IMR-90 (cell line): ENCODE results near the gene STAG2. TPM values are rescaled to one million over a fixed set of nuclear protein-coding genes. Genes with fewer than 3 reads are reported as not detected.
A peak's percentile ranks its signal among the peaks of the same experiment; 100 is the strongest.

Source experiments
- ATAC-seq: fragments of 200-7000 bp; cut with Tn5 transposase; 2 replicates; pipeline ENCODE4 v1.9.1; 2020; ENCODE audit warnings: low read depth, mild to moderate bottlenecking, moderate library complexity
- BruUV-seq: library from RNA; stranded (reverse); fragments of 400-500 nt; replicated peaks from 2 replicates; lab custom pipeline; 2021; lab: Mats Ljungman, UMichigan
- CTCF ChIA-PET: fragments of 300-600 bp; formaldehyde crosslinking; extraction: SDS; loops from one replicate; lab custom pipeline; 2021; ENCODE audit warnings: antibody characterized with exemption; lab: Yijun Ruan, JAX
- POLR2A ChIA-PET: fragments of 300-600 bp; sonication (Branson Sonifier 250); formaldehyde crosslinking; loops from one replicate; lab custom pipeline; 2022; ENCODE audit warnings: antibody characterized with exemption; ENCODE audit not compliant: unreplicated experiment; lab: Charles Lee
- DNase-seq: peaks from one replicate; pipeline ENCODE4 v3.0.0; 2013
- H2AFZ ChIP-seq: replicated peaks from 2 replicates; pipeline ENCODE3; 2013; ENCODE audit warnings: low read length, mild to moderate bottlenecking; ENCODE audit not compliant: poor library complexity
- H2AK5ac ChIP-seq: 2 replicates; pipeline ENCODE4 v1.6.1; 2013; ENCODE audit warnings: low read depth, low read length, inconsistent platforms
- H2AK9ac ChIP-seq: replicated peaks from 2 replicates; pipeline ENCODE3; 2013; ENCODE audit warnings: mild to moderate bottlenecking, low read depth, low read length, moderate library complexity; ENCODE audit not compliant: poor library complexity
- H2BK120ac ChIP-seq: 2 replicates; pipeline ENCODE4 v1.6.1; 2013; ENCODE audit warnings: low read depth, low read length, inconsistent platforms
- H2BK15ac ChIP-seq: 3 replicates; pipeline ENCODE4 v1.6.1; 2013; ENCODE audit warnings: low read depth, low read length, inconsistent platforms
- H2BK20ac ChIP-seq: 2 replicates; pipeline ENCODE4 v1.6.1; 2013; ENCODE audit warnings: low read depth, mild to moderate bottlenecking, inconsistent platforms, low read length, moderate library complexity
- H2BK5ac ChIP-seq: 2 replicates; pipeline ENCODE4 v1.6.1; 2013; ENCODE audit warnings: mild to moderate bottlenecking, low read depth, low read length, inconsistent platforms; ENCODE audit not compliant: poor library complexity, severe bottlenecking
- H3K14ac ChIP-seq: replicated peaks from 2 replicates; pipeline ENCODE4 v1.6.1; 2013; ENCODE audit warnings: low read depth, low read length, inconsistent platforms
- H3K18ac ChIP-seq: 2 replicates; pipeline ENCODE4 v1.6.1; 2013; ENCODE audit warnings: low read depth, low read length, control low read depth
- H3K23ac ChIP-seq: 2 replicates; pipeline ENCODE4 v1.6.1; 2013; ENCODE audit warnings: low read depth, low read length, inconsistent platforms
- H3K27ac ChIP-seq: 2 replicates; pipeline ENCODE4 v1.5.1; 2013; ENCODE audit warnings: mild to moderate bottlenecking, control low read depth, low read length; ENCODE audit not compliant: insufficient read depth
- H3K27me3 ChIP-seq: 2 replicates; pipeline ENCODE4 v1.6.1; 2013; ENCODE audit warnings: low read length; ENCODE audit not compliant: control insufficient read depth, insufficient read depth
- H3K36me3 ChIP-seq: 2 replicates; pipeline ENCODE4 v1.6.1; 2013; ENCODE audit warnings: low read length, mixed read lengths; ENCODE audit not compliant: control insufficient read depth, insufficient read depth
- H3K4ac ChIP-seq: 2 replicates; pipeline ENCODE4 v1.6.1; 2013; ENCODE audit warnings: low read depth, low read length, inconsistent platforms
- H3K4me1 ChIP-seq: 2 replicates; pipeline ENCODE4 v1.6.1; 2013; ENCODE audit warnings: low read length, mixed read lengths; ENCODE audit not compliant: control insufficient read depth, insufficient read depth
- H3K4me2 ChIP-seq: 2 replicates; pipeline ENCODE4 v1.6.1; 2013; ENCODE audit warnings: low read depth, mild to moderate bottlenecking, control low read depth, low read length, moderate library complexity
- H3K4me3 ChIP-seq: 2 replicates; pipeline ENCODE4 v1.5.1; 2013; ENCODE audit warnings: low read depth, mild to moderate bottlenecking, control low read depth, low read length, moderate library complexity; ENCODE audit not compliant: insufficient read depth
- H3K56ac ChIP-seq: 2 replicates; pipeline ENCODE4 v1.6.1; 2013; ENCODE audit warnings: low read length, inconsistent platforms; ENCODE audit not compliant: insufficient read depth; ENCODE audit errors: extremely low read depth
- H3K79me1 ChIP-seq, 2 experiments: 2 replicates each; pipeline ENCODE4 v1.6.1; 2013; ENCODE audit warnings: low read length in 2 of 2, inconsistent platforms in 1 of 2, low read depth in 1 of 2
- H3K9ac ChIP-seq: 2 replicates; pipeline ENCODE4 v1.6.1; 2013; ENCODE audit warnings: low read depth, low read length, control low read depth
- H3K9me1 ChIP-seq: 2 replicates; pipeline ENCODE4 v1.6.1; 2013; ENCODE audit warnings: low read length, inconsistent platforms; ENCODE audit not compliant: insufficient read depth
- H3K9me3 ChIP-seq: 2 replicates; pipeline ENCODE4 v1.6.1; 2013; ENCODE audit warnings: low read length; ENCODE audit not compliant: control insufficient read depth, insufficient read depth
- H4K20me1 ChIP-seq: 2 replicates; pipeline ENCODE4 v1.6.1; 2013; ENCODE audit warnings: low read length, inconsistent platforms; ENCODE audit not compliant: insufficient read depth
- H4K5ac ChIP-seq: 2 replicates; pipeline ENCODE4 v1.6.1; 2013; ENCODE audit warnings: mild to moderate bottlenecking, low read depth, low read length, control low read depth
- H4K8ac ChIP-seq, 2 experiments: 2 replicates each; pipeline ENCODE4 v1.6.1; 2013; ENCODE audit warnings: low read depth in 2 of 2, low read length in 2 of 2, control low read depth in 1 of 2, inconsistent platforms in 1 of 2
- H4K91ac ChIP-seq: 2 replicates; pipeline ENCODE4 v1.6.1; 2013; ENCODE audit warnings: low read depth, low read length, inconsistent platforms; ENCODE audit not compliant: insufficient read depth
- CEBPB ChIP-seq: IDR thresholded peaks from 2 replicates; pipeline ENCODE4 v1.6.1; 2012; ENCODE audit warnings: low read depth, low read length, improper control_type of control experiment
- MAZ ChIP-seq: IDR thresholded peaks from 2 replicates; pipeline ENCODE4 v1.6.1; 2012; ENCODE audit warnings: low read depth, mild to moderate bottlenecking, low read length, improper control_type of control experiment, moderate library complexity, borderline replicate concordance
- WGBS, 2 experiments: methylation state at CpG; one replicate each; pipeline versions ENCODE4 v1.1.5 to v1.1.7; 2013; ENCODE audit warnings: missing lambda C conversion rate in 2 of 2; ENCODE audit not compliant: insufficient read length in 1 of 2; ENCODE audit errors: extremely low coverage in 2 of 2; 5-methylcytosine and 5-hydroxymethylcytosine counted together
- dilution Hi-C: fragments of 300-500 bp; cut with HindIII; formaldehyde crosslinking; loops from one replicate; pipeline ENCODE4 v1.14.3; 2018; ENCODE audit warnings: low sequenced_read_pairs; ENCODE audit not compliant: unreplicated experiment
- in situ Hi-C: fragments of 300-500 bp; cut with MboI; formaldehyde crosslinking; loops from 3 replicates; pipeline ENCODE4 v1.14.3; 2019; ENCODE audit warnings: low sequenced_read_pairs, inconsistent platforms, mixed read lengths
- intact Hi-C: fragments of 100-400 bp; cut with micrococcal nuclease; formaldehyde crosslinking; loops from 2 replicates; pipeline ENCODE4 v1.10.0; 2022
- polyA plus RNA-seq, 3 experiments: library from polyadenylated mRNA; depleted of rRNA; stranded (reverse); fragments of >200 nt; gene quantifications; 2 replicates each; pipeline ENCODE4 v1.2.3, GENCODE V29; 2012; ENCODE audit warnings: low replicate concordance in 1 of 3
- total RNA-seq: library from RNA; depleted of rRNA; stranded (reverse); fragments of >200 nt; gene quantifications from 2 replicates; pipeline ENCODE4 v1.2.3, GENCODE V29; 2012

Gene STAG2
- total and polyA plus RNA-seq, 2 of the 4 experiments (the other 2 are of a cell fraction): 19.6 to 71.2 TPM

DNA sequence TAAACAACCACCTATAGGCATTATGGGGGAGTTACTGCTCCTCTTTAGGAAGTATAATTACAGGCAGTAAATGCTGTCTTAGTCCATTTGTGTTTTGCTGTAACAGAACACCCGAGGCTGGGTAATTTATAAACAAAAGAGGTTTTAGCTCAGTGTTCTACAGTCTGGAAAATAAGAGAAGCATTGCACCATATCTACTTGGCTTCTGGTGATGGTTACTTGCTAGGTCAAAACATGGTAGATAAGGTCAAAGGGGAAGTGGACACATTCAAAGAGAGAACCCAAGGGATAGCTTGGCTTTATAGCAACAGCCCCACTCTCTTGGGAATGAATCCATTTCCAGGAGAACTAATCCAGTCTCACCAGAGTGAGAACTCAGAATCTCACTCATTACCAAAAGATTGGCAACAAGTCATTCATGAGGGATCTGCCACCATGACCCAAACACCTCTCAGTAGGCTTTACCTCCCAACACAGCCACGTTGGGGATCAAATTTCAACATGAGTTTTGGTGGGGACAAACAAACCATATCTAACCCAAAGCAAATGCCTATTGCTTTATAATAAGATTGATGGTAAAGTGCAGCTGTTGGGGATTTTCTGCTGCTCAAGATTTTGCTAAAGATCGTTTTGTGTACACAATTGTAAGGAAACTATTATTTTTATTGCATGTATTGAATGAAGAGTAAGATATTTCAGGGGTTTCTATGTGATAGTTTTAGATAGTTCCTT lies 32.6 kb downstream of the STAG2 start:
- no peaks in the 10 kb centered on the region; the same call in 1 of the 2 replicates for H3K9me1 ChIP-seq
- in situ Hi-C loops: no loop called here
- no peak overlapping the region for H2AFZ ChIP-seq
- H3K27ac ChIP-seq: peak overlapping the region; percentile 37; the same call in 1 of the 2 replicates
- H4K8ac ChIP-seq: no peak overlapping the region
- no peak overlapping the region for H4K91ac ChIP-seq
- no peak overlapping the region for H2BK20ac ChIP-seq
- no peak overlapping the region for H2AK9ac ChIP-seq
- no peak overlapping the region for H3K9ac ChIP-seq
- peaks cover 0 to 10% of the 10 kb centered on the region in 2 experiments; a peak in 3 of 4 replicates for H3K79me1 ChIP-seq
- CTCF ChIA-PET: interaction anchor here (1.2 kb wide), 1 partner anchor 69 kb away, joined by 3 read pairs; no protein-coding TSS in a partner anchor
- no peak overlapping the region for H4K5ac ChIP-seq
- peaks cover 30% of the 10 kb centered on the region for H4K20me1 ChIP-seq
- H3K56ac ChIP-seq: no peak overlapping the region
- intact Hi-C loops: no loop called here
- ATAC-seq (peak; percentile 71), DNase-seq (peak; percentile 48)
- no peak for TF ChIP-seq MAZ
- TF ChIP-seq CEBPB: 0 out of 2 replicates have a peak, but pooled peaks have one; percentile 26
- H3K14ac ChIP-seq: no peak overlapping the region
- POLR2A ChIA-PET: no interaction called here
- H3K4ac ChIP-seq: no peak overlapping the region
- no peak overlapping the region; the same call in 1 of the 2 replicates for H3K18ac ChIP-seq
- H3K4me2 ChIP-seq: peak overlapping the region; percentile 68; the same call in 1 of the 2 replicates
- no peak overlapping the region for H2BK15ac ChIP-seq
- H2BK120ac ChIP-seq: no peak overlapping the region
- peaks cover 4% of the 10 kb centered on the region; the same call in 1 of the 2 replicates for H3K4me1 ChIP-seq
- no peaks in the 10 kb centered on the region; the same call in 1 of the 2 replicates for H3K36me3 ChIP-seq
- no CpG with 5 or more reads among the region's 3 CpGs for WGBS, 2 experiments
- H3K27me3 ChIP-seq: no peaks in the 10 kb centered on the region
- peak overlapping the region; percentile 16; the same call in 1 of the 2 replicates for H3K23ac ChIP-seq
- H3K4me3 ChIP-seq: no peak overlapping the region
- H3K9me3 ChIP-seq: no peaks in the 10 kb centered on the region
- H2BK5ac ChIP-seq: peak overlapping the region; percentile 18
- dilution Hi-C loops: no loop called here
- no TSS peak for BruUV-seq
- no peak overlapping the region for H2AK5ac ChIP-seq
